Esophagus mucosa (tissue), 1 donor: Measurements from ENCODE around the gene PIP5K1B. TPM values are rescaled to one million over a fixed set of nuclear protein-coding genes. Genes with fewer than 3 reads are reported as not detected.
"Not testable (repeated sequence)": the region's sequence is repeated elsewhere in the genome, so short reads cannot be mapped to it uniquely, and the experiment has no call there.

ENCODE experiments used
- ATAC-seq: fragments of 200-7000 bp; cut with Tn5 transposase; one replicate; pipeline ENCODE4 v1.9.1; 2020
- total RNA-seq: library from RNA; stranded (reverse); gene quantifications from one replicate; pipeline ENCODE4 v1.2.4, GENCODE V29; 2023
- donor health status: DM: yes; HTN: yes; CAD: no.

Gene PIP5K1B, protein sequence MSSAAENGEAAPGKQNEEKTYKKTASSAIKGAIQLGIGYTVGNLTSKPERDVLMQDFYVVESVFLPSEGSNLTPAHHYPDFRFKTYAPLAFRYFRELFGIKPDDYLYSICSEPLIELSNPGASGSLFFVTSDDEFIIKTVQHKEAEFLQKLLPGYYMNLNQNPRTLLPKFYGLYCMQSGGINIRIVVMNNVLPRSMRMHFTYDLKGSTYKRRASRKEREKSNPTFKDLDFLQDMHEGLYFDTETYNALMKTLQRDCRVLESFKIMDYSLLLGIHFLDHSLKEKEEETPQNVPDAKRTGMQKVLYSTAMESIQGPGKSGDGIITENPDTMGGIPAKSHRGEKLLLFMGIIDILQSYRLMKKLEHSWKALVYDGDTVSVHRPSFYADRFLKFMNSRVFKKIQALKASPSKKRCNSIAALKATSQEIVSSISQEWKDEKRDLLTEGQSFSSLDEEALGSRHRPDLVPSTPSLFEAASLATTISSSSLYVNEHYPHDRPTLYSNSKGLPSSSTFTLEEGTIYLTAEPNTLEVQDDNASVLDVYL
- 1.3 TPM for total RNA-seq

DNA sequence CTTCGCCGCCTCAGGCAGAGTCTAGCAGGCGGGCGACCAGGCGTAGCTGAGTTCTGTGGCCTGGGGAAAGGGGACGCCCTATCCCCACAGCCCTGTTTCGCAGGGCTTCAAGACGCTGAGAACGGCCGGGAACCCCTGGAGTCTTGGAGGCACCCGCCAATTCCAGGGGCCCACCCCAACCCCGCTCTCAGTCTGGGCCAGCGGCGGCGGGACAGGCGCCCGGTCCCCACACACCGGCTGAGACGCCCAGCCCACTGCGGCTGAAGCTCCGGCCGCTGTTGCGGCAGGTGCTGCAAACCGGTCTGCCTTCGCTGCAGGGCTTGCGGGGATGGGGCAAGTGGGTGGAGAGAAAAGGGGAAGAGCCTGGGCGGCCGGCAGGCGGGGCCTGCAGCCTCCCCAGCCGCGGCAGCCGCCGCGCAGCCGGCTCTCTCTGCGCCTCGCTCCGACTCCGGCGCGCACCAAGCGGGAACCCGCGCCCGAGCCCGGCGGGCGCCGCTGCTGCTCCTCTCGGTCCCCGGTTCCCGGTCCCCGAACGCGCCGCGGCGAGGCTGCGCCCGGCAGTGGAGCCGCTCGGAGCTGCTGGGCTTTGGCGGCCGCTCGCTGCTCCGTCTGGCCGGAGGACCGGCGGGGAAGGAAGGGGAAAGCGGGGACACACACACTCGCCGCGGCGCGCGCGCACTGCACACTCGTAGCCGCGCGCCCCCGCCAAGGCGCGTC lies at the start of gene PIP5K1B:
Gene PIP5K1B, plus strand, starts transcription at position 427 of the 717 bp plus-strand sequence. CDS start 117,375 bp downstream, outside the sequence.
- ATAC-seq: peak; percentile 96

DNA sequence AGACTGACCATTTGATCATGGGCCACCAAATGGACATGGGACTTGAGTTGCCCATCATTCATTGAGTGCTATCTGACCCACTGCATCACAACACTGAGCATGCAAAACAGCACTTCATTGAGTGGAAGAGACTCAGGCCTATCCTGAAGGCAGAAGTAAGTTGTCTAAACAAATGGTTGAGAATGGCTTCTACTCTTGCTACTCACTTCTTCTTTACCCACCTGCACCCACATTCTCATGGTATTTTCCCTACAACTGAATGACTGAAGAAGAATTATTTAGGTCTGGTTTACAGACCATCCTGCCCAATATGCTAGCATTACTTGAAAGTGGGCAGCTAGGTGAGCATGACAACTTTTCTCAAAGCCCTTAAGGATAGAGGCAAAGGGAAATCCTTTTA lies 41.0 kb upstream of the PIP5K1B start:
- no peak for ATAC-seq

DNA sequence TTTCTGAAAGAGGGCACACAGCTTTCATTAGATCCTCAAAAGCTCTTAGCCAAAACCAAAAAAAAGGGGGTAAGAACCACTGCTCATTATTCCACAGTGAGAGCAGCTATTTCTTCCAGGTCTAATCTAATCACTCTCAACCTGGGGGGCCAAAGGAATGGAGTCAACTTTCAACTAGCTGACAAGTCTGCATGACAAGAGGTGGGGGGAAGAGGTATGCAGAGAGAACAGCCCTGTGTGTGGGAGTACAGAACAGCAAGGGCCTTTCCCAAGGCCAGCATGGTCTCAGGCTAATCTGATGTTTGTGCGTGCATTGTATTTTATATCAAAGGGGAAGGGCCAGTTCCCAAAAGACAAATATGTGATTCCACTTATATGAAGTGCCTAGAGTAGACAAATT lies 36.9 kb upstream of the PIP5K1B start:
- ATAC-seq: no peak

DNA sequence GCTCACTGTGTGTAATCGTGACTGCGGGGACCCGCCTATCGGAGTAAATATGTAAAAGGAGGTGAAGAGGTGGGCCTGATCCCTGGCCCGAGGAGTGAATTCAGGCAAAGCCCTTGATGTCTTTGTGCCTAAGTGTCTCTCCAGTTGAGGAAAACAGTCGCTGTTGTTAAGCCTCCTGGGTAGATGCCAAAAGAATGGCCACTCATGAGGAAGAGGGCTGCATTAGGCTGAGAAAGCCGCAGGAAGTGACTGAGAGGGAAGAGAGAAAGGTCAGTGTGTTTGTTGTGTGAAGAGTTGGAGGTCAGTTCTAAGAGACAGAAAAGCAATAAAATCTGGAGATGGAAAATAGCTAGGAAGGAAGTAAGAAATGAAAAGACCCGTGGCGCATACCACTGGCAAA lies 35.8 kb upstream of the PIP5K1B start:
- ATAC-seq: no peak

DNA sequence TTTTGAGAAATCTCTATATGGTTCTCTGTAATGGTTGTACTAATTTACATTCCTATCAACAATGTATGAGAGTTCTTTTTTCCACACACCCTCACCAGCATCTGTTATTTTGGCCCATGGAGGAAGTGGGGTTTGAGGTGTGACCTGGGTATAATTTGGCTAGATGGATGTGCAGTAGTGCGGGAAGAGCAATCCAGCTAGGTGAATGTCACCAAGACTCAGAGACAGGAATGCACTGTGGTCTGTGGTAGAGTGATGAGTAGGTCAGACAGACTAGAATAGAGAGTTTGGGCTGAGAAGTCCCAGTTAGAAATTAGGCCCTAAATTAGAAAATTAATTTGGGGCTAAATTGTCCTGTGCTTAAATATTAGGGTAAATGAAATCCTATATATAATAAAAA lies 32.8 kb upstream of the PIP5K1B start:
- no peak for ATAC-seq

DNA sequence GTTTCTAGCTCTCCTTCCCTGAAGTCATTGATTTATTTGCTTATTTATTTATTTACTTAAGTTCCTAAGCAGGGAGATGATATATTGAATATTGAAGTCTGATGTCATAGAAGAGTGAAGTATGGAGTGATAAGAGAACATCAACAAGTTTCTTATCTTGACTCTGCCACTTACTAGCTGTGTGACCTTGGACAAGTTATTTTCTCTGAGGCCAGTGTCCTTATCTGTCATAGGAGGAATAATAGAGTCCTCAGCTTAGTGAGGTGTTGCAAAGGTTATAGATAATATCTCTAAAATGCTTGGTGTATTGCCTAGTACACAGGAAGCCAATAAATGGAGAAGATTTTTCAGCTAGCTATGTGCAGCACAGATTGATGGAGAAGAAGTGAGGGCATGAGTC lies 32.4 kb upstream of the PIP5K1B start:
- ATAC-seq: no peak

DNA sequence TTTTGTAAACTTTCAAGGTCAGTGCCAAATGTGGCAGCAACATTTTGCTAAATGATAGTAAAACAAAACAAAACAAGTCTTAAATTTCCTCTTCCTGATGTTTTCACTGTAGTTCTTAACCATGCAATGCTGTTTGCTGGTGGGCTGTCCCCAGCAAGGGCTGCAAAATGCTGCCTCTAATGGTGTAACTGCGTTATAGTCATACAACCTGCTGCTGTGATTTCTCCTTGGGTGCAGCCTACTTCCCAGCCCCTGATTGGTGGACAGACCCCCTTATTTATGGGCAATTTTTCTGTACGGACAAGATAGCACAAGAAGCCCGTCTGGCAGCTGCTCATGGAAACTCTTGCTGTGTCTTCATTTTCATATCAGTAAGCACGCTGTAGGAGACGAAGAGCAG lies 26.6 kb upstream of the PIP5K1B start:
- no peak for ATAC-seq

DNA sequence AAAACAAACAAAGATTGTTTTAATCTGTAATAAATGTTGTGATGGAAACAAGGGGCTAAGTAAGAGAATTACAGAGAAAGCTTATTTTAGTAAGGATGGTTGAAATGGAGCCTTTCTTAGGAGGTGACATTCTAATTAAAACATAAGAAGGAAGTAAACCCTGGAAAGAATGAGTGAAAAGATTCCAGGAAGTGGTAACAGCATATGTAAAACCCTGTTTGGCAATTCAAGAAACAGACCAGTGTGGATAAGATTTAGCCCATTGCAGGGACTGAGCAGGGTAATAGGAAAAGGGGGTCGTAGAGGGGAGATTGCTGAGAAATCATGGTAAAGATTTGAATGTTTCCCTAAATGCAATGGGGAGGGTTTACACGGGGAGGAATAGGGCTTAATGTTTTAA lies 21.6 kb upstream of the PIP5K1B start:
- ATAC-seq: no peak

DNA sequence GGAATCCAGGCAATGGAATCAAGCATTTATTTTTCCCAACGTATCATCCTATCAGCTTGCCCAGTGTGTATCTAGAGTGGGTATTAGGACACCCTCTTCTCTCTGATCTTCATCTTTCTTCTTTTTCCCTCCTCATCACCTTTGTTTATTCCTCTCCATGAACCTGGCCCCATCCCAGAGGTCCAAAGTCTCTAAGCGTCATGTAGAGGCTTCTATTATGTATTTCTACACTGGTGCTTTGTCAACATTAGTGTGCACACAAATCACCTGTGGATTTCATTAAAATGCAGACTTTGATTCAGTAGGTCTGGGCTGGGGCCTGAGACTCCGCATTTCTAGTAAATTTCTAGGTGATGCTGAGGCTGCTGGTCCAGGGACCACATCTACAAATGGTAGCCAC lies 19.8 kb upstream of the PIP5K1B start:
- ATAC-seq: no peak

DNA sequence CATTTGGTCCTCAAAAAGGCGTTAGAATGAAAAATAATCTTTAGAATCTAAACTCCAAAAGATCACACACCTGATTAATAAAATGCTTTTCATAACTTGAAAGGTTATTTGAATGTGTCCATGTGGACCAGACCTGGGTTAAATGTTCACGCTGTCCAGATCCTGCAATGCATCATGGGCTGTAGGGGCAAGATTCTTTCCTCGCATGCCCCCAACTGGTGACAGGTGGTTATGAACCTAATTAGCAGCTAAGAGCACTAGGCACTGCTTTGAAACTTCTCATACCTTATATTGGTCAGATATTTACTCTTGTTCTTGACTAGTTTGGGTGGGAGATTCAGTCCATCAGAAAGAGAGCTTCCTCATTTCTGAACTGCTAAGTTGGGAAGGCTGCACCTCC lies 19.3 kb upstream of the PIP5K1B start:
- no peak for ATAC-seq

DNA sequence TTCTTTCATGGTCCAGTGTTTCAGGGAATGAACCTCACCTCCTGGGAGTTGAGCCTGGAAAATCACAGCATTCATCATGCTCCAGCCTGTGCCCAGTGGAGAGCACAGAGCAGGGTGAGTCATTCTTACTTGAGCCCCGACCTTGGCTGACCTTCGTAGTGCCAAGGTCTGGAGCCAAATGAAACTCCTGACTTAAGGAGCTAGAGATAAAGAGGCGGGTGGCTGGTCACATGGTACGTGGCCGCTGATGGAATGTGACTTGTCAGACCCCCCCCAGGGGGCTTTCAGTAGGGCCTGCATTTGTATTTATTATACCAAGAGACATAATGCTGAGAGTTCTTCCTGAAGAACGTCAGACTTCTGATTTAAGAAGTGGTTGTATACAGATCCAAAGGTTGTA lies 15.0 kb upstream of the PIP5K1B start:
- ATAC-seq: no peak

DNA sequence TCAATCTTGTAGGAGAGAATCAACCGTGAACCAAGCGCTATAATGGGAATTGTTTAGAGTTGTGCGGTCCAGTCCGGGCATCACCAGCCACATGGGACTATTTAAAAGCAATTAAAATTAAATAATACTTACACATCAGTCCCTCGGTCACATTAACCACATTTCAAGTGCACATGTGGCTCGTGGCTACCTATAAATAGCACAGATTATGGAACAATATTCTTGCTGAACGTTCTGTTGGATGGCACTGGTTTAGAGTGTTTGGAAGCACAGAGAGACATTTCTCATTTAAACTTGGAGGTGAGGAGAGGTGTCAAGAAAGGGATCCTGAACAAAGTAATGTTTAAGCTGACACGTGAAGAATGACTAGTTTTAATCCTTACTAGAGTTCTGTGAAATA lies 12.5 kb upstream of the PIP5K1B start:
- ATAC-seq: no peak

DNA sequence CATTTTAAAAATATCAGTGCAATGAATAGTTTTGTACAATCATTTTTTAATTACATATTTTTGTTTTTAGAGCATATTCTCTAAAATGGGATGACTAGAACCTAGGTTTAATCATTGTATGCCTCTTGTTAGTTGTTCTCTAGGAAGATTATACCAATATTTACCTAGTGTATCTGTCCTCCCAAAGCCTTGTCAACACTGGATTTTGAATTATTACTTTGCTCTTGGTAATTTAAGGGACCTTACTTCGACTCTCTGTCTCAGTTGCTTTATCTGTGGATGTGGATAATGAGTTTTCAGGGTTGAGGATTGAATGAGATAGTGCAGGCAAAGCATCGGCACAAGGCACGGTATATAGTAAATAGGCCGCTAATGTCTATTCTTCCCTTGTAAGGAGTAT lies 10.9 kb upstream of the PIP5K1B start:
- ATAC-seq: no peak

DNA sequence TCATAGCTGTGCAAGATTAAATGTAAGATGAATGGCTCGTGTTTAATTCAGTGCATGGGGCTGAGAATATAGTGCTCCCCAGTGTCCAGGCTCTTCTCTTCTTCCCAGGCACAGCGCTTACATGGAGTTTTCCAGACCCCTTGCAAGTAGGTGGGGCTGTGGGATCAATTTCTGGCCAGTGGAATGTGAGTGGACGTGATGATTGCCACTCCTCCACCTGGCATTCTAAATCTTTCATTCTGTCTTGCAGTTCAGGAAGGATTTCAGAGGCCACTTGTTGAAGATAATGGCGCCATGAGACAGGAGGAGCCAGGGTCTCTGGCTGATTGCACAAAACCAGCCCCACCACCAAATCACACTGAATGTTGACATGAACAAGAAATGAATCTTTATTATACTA lies 7.2 kb upstream of the PIP5K1B start:
- no peak for ATAC-seq

DNA sequence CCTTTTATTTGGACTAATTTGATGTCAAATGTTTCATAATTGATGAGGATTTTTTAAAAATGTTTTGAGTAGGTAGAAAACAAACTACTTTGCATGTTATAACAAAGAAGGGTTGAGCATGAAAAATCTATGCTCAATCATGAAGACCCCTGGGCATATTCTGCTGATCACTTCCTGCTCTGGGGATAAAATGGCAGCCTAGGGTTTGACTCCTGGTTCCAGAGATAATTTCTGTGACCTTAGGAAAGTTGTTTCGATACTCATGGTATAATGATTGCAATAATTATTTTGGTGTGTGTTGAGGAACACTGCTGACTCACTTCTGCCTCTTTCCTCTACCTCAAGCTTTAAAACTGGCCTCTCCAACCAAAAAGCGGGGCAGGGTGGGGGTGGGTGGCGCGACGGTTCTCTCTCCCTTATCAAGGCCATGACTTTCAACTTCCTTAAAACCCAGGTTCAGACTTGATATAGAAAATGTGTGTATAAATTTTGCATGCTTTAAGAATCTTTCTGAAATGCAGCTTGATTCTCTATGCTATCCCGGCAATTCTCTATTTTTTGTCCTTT lies 6.0 kb upstream of the PIP5K1B start:
- no peak for ATAC-seq

DNA sequence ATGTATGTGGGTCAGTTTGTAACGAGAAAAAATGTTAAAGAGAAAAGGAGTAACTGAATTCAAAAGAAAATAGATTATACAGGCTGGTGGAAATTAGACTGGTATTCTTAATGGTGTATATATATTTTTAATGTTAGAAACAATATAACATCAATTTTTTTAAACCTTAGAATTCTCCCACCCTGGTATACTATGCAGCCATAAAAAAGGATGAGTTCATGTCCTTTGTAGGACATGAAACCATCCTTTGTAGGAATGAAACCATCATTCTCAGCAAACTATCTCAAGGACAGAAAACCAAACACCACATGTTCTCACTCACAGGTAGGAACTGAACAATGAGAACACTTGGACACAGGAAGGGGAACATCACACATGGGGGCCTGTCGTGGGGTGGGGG lies 5.4 kb upstream of the PIP5K1B start:
- not testable (repeated sequence) for ATAC-seq

DNA sequence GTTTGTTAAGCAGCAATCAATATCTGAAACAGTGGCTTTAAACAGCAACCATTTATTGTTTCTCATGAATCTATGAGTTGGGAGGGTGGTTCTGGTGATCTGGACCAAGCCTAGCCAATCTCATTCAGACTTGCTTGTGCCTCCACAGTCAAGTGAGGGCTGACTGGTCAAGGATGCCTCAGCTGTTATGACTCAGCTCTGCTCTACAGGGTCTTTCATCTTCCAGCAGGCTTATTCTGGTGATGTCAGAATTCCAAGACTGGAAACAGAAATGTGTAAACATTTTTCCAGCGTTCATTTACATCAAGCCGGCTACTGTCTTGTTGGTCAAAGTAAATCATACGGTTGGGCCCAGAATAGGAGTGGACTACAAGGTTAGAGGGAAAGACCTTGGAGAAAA lies 2.5 kb upstream of the PIP5K1B start:
- no peak for ATAC-seq

DNA sequence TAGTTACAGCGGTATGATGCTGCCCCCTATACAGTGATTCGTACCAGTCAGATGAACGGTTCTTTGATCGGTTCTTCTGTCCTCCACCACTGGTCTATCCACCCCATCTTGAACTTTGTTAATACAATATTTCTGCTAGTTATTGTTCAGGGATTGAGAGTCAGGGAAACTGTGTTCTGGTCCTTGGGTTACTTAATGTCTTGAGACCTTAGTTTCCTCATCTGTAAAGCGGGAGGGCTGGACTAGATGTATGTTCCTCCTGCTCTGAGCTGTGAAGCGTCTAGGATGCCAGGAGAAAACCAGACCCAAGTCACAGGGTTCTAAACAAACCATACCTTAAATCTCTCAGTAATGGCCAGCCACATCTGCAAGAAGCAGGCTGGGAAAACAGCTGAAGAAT lies 1.4 kb upstream of the PIP5K1B start:
- ATAC-seq: no peak

DNA sequence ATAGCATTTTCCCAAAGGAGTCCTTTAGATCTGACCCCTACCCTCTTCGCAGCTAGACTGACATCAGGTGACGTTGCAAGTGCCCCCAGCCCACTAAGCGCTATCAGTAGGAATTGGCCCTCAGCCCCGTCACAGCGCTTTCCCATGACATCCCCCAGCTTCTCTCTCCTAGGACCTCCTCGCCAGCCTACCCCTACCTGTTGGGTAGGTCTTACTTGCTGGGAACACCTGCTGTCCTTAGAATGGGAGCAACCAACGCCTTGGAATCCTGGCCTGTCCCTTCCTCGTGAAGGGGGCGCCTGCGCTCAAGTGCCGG lies 584 bp upstream of the PIP5K1B start:
- no peak for ATAC-seq

DNA sequence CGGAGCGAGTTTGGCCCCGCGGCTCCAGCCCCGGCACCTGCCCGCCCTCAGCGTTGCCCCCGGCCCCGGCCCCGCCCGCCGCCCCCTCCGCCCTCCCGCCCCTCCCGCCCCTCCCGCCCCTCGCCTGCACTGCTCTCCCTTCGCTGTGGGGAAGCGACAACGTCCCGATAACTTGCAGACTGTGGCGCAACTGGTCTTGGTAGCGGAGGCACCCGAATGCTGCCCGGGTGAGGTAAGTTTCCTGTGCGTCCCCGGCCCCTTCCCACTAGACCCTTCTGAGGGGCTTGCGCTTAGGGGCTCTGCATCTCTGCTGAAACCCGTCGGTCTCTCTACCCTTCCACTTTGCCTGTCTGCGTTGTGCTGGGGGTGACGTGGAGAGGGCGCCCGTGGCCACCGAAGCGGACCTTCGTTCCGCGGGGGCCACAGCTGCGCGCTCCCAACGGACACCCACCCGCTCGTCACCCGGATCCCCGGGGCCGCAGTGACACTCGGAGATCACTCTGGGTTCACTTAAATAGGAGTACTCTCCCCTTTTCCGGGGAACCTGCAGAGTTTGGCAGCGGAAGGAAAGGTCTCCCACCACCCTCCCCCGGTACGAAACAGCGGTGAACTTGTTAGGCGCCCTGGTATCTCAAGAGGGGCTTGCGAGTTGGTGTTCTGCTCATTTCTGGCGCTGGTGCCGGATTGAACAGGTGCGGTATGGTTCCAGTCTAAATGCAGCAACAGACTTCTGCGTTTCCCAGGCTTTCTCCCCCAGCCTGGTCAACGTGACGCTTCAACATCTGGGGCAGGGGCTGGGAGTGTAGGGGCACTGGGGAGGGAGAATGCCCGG lies 707 bp downstream of the PIP5K1B start:
- ATAC-seq: peak; percentile 17

DNA sequence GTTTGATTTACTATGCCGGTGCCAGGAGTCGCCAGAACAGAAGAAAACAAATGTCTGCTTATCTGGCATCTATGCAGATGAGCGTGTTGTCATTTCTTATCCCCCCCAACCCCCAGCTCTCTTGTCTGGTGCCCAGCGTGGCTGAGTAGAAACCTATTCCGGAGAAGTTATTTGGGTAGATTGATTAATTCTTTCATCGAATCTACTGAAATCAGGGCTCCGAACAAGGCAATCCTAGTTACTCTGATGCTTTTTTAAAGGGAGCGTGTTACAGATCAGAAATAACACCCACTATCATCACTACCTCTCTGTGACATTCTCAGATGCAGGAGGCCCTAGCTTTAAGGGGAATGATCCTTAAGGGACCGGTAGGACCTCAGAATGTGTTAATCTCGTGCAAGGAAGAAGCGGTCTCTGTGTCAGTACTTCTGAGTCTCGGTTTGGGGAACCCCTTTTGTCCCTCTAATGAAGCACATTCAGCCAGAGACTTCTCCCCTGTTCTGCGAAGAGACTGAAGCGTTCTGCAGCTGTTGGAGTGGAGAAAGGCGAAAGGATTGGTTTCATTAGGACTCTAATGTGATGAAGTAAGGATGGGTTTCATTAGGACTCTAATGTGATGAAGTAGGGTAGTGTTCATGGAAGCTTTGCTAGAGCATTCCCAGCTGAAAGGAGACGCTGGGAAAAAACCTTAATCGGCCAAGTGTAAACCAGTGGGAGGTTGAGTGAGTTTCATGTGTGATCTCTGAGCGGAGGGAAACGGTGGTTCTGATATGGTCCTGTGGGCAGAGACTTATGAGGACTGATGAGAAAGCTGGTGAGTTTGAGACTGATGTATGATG lies 1.5 kb downstream of the PIP5K1B start:
- ATAC-seq: no peak
